Esophagus squamous epithelium (tissue), 5 donors: ENCODE measurements around the gene POLR1B. TPM values are rescaled to one million over a fixed set of nuclear protein-coding genes. Genes with fewer than 3 reads are reported as not detected.
"Not testable (repeated sequence)": the region's sequence is repeated elsewhere in the genome, so short reads cannot be mapped to it uniquely, and the experiment has no call there.

Experiments
- DNase-seq: peaks from one replicate; lab custom pipeline; 2025; lab: John Stamatoyannopoulos, UW
- H3K27ac ChIP-seq, 4 donors: fragments of 200-600 bp; sonication (generic); one replicate each; pipeline ENCODE4 v1.5.1; 2016 to 2019; ENCODE audit warnings: mild to moderate bottlenecking in 1 of 4
- H3K27me3 ChIP-seq, 4 donors: fragments of 200-600 bp; sonication (generic); 1 replicate in 3 of 4; 2 replicates in 1 of 4; pipeline versions ENCODE4 v1.5.1 to v1.6.0; 2017 to 2021; ENCODE audit warnings: antibody characterized with exemption in 1 of 4
- H3K36me3 ChIP-seq, 3 donors: fragments of 200-600 bp; sonication (generic); one replicate each; pipeline ENCODE4 v1.5.1; 2016 to 2019
- H3K4me1 ChIP-seq, 3 donors: fragments of 200-600 bp; sonication (generic); one replicate each; pipeline ENCODE4 v1.5.1; 2017 to 2019
- H3K4me3 ChIP-seq, 4 donors: fragments of 200-600 bp; sonication (generic); 1 replicate in 3 of 4; 2 replicates in 1 of 4; pipeline ENCODE4 v1.5.1; 2016 to 2019; ENCODE audit warnings: mild to moderate bottlenecking in 2 of 4, moderate library complexity in 1 of 4
- H3K9me3 ChIP-seq, 3 donors: fragments of 200-600 bp; sonication (generic); one replicate each; pipeline ENCODE4 v1.5.1; 2016 to 2019
- POLR2A ChIP-seq, 4 donors: fragments of 450-650 bp; IDR thresholded peaks; one replicate each; pipeline ENCODE4 v1.6.1; 2017; ENCODE audit warnings: antibody characterized with exemption in 4 of 4, mild to moderate bottlenecking in 4 of 4, moderate library complexity in 3 of 4
- WGBS, 2 donors: methylation state at CpG; one replicate each; pipeline ENCODE4 v1.1.5; 2018; 5-methylcytosine and 5-hydroxymethylcytosine counted together
- intact Hi-C: fragments of 100-400 bp; cut with DNase I; formaldehyde crosslinking; loops from one replicate; pipeline ENCODE4 v1.15.0; 2022
- total RNA-seq, 4 donors: library from RNA; depleted of rRNA; stranded (reverse); fragments of >200 nt; gene quantifications; one replicate each; pipeline ENCODE4 v1.1.0, GENCODE V29; 2016
- TF ChIP-seq, protein P1 (sequence below), 6 experiments: fragments of 450-650 bp in 4 of 6; fragments of 200-600 bp in 2 of 6; sonication (generic) in 2 of 6; IDR thresholded peaks; one replicate each; pipeline ENCODE4 v1.5.1; 2016 to 2019; ENCODE audit warnings: antibody characterized with exemption in 6 of 6, mild to moderate bottlenecking in 4 of 6, moderate library complexity in 4 of 6
- donor health status: DM: yes; HTN: yes; CAD: no.

POLR1B gene
- total RNA-seq, 4 donors from 2014 or later, result 16.7 to 31.3 (median 21.1) TPM

DNA sequence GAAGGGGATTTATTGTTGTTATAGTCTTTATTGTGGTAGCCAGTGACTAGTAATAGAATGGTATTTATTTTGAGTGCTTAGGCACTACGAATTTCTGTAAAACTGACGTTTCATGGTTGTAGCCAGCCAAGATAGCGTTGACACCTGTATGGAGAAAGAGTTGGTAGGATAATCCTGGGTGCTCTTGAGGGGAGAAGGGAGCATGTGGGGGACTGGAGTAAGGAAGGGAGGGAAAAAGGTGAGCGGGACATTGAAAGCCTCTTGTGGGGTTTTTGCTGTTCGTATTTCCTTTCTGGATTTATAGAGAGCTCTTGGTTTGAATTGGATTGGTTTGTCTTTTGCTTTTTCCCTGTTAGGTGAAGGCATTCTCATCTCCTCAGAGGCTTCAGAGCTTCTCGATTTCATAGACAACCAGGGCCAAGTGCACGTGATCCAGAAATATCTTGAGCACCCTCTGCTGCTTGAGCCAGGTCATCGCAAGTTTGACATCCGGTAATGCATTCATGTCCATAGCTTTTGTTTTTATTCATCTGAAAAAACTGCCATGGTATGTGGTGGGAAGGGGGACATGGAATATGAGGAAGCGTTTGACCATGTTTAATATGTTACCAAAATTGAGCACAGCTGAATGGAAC lies 41.3 kb upstream of the POLR1B start:
- H3K9me3 ChIP-seq, H3K27me3 ChIP-seq, H3K4me1 ChIP-seq, H3K27ac ChIP-seq, DNase-seq, intact Hi-C loops, H3K4me3 ChIP-seq: not testable (repeated sequence)
- TF ChIP-seq, protein P1, sequence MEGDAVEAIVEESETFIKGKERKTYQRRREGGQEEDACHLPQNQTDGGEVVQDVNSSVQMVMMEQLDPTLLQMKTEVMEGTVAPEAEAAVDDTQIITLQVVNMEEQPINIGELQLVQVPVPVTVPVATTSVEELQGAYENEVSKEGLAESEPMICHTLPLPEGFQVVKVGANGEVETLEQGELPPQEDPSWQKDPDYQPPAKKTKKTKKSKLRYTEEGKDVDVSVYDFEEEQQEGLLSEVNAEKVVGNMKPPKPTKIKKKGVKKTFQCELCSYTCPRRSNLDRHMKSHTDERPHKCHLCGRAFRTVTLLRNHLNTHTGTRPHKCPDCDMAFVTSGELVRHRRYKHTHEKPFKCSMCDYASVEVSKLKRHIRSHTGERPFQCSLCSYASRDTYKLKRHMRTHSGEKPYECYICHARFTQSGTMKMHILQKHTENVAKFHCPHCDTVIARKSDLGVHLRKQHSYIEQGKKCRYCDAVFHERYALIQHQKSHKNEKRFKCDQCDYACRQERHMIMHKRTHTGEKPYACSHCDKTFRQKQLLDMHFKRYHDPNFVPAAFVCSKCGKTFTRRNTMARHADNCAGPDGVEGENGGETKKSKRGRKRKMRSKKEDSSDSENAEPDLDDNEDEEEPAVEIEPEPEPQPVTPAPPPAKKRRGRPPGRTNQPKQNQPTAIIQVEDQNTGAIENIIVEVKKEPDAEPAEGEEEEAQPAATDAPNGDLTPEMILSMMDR (IDR thresholded peaks at IDR 0.05), result peak in 5 of 6 experiments; percentile 20 to 55 (median 26)
- WGBS, 2 donors, result 46 to 51% methylated on average over 6 to 9 of the region's 10 CpGs
- H3K36me3 ChIP-seq, result peaks cover 0 to 19% (median 0%) of the 10 kb centered on the region in 3 donors

DNA sequence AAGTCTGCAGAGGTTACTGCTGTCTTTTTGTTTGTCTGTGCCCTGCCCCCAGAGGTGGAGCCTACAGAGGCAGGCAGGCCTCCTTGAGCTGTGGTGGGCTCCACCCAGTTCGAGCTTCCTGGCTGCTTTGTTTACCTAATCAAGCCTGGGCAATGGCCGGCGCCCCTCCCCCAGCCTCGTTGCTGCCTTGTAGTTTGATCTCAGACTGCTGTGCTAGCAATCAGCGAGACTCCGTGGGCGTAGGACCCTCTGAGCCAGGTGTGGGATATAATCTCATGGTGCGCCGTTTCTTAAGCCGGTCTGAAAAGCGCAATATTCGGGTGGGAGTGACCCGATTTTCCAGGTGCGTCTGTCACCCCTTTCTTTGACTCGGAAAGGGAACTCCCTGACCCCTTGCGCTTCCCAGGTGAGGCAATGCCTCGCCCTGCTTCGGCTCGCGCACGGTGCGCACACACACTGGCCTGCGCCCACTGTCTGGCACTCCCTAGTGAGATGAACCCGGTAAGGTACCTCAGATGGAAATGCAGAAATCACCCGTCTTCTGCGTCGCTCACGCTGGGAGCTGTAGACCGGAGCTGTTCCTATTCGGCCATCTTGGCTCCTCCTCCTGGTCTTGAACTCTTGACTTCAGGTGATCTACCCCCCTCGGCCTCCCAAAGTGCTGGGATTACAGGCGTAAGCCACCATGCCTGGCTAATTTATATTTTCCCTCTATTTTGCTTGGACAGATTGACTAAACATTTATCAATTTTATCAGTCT lies 32.8 kb upstream of the POLR1B start:
- H3K9me3 ChIP-seq, H3K27me3 ChIP-seq, DNase-seq, H3K4me3 ChIP-seq, H3K27ac ChIP-seq, H3K4me1 ChIP-seq, intact Hi-C loops: not testable (repeated sequence)
- H3K36me3 ChIP-seq, result peaks cover 0 to 23% (median 0%) of the 10 kb centered on the region in 3 donors
- WGBS, 2 donors, result 80 to 87% methylated on average over 12 to 20 of the region's 32 CpGs

DNA sequence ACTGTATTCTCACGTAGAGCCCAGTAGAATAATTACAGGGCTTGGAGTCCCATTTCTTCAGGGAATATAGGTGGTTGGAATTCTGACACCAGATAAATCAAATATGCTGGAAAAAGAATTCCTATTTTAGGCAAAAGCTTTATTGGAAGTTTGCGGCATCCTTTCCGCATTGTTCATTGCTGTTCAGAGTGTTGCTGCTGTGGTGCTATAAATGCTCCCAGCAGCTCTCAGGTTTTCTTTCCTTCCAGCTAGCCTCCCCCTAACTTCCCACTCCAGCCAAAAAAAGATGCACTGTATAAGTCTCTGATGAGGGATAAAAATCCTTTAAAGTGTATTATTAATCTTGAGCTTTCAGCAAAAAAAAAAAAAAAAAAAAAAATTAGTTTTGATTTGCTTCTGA lies 25.5 kb upstream of the POLR1B start:
- Histone ChIP-seq H3K27ac (no peak overlapping the region), H3K4me1 (no peaks in the 10 kb centered on the region), H3K27me3 (no peaks in the 10 kb centered on the region), H3K9me3 (no peaks in the 10 kb centered on the region), H3K36me3 (peaks cover 0 to 90% (median 12%) of the 10 kb centered on the region in 3 donors), H3K4me3 (no peak overlapping the region)
- DNase-seq, result no peak
- intact Hi-C loops, result no loop called here
- 97 to 99% methylated on average over 3 of the region's 3 CpGs for WGBS, 2 donors
- no peak for TF ChIP-seq POLR2A (IDR thresholded peaks at IDR 0.05)
- TF ChIP-seq, protein P1 (IDR thresholded peaks at IDR 0.05), result no peak

DNA sequence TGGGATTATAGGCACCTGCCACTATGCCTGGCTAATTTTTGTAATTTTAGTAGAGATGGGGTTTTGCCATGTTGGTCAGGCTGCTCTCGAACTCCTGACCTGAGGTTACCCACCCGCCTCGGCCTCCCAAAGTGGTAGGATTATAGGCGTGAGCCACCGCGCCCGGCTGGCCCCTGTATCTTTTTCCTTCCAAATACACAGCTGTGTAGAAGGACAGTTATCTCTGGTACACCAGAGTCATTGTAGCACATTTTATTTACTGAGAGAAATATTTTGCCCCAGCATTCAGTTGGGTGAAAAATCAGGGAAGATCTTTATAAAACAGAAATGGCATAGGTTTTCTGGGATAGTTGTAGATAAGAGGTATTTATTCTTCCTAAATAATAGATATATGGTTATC lies 23.5 kb upstream of the POLR1B start:
- intact Hi-C loops, result no loop called here
- WGBS, 2 donors, result 91 to 97% methylated on average over 7 of the region's 7 CpGs

DNA sequence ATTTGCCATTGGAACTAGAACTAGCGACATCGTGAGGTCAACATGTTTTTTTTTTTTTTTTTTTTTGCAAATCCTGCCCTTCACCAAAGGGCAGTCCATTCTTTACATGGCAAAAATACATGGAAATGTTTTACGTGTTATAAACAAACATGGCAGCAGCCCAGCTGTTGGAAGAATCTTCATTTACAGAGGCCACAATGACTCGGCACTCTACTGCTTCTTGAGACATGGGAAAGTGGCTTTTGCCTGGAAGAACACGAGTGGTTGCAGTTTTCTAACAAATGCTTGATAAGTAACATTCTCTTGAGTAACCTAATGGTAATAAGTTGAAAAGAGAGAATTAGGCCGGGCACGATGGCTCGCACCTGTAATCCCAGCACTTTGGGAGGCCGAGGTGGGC lies 22.8 kb upstream of the POLR1B start:
- Histone ChIP-seq H3K36me3 (peaks cover 0 to 88% (median 14%) of the 10 kb centered on the region in 3 donors), H3K27ac (no peak overlapping the region), H3K9me3 (no peaks in the 10 kb centered on the region), H3K4me3 (no peak overlapping the region), H3K4me1 (no peaks in the 10 kb centered on the region), H3K27me3 (no peaks in the 10 kb centered on the region)
- 88 to 91% methylated on average over 7 to 9 of the region's 9 CpGs for WGBS, 2 donors
- intact Hi-C loops, result no loop called here
- TF ChIP-seq, protein P1 (IDR thresholded peaks at IDR 0.05), result no peak
- TF ChIP-seq POLR2A (IDR thresholded peaks at IDR 0.05), result no peak
- DNase-seq, result no peak

More for the DNA sequence above, 23.5 kb upstream of the POLR1B start:
- Histone ChIP-seq H3K27ac (no peak overlapping the region), H3K36me3 (peaks cover 0 to 93% (median 14%) of the 10 kb centered on the region in 3 donors), H3K27me3 (no peaks in the 10 kb centered on the region), H3K4me1 (no peaks in the 10 kb centered on the region), H3K4me3 (no peak overlapping the region), H3K9me3 (no peaks in the 10 kb centered on the region)
- TF ChIP-seq POLR2A (IDR thresholded peaks at IDR 0.05), result no peak
- TF ChIP-seq, protein P1 (IDR thresholded peaks at IDR 0.05), result no peak
- no peak for DNase-seq
